Measurements from ENCODE around the gene COL18A1.

GRCh38 chr21:45449658-45450422 lies 44.9 kb downstream of the COL18A1 start:
- TF ChIP-seq POLR2A (IDR thresholded peaks at IDR 0.05) (no peak), CTCF (IDR thresholded peaks at IDR 0.05) (no peak)
